GM21381 (cell line): ENCODE results near the gene RYR3.

Source experiments
- ATAC-seq: cut with Tn5 transposase; IDR thresholded peaks from one replicate; pipeline ENCODE4 v1.9.1; 2021; ENCODE audit warnings: mild to moderate bottlenecking, moderate library complexity; ENCODE audit not compliant: unreplicated experiment

Gene RYR3

DNA sequence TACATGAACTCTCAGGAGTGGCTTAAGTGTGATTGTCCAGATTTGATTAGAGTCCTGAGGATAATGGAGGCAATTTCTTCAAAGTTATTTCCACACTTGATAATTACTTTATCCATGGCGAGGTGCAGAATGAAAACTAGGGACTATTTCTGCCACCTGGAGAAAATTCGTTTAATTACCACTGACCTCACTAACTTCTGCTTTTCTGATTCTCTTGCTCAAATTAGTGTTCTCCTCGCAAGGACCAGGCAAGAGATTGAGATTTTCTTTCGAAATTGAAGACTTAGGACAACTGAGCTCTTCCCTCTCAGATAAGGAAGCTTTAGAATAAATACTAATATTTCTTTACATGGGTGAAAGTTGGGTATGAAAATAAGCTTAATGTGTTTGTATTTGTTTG, 135.2 kb downstream of the RYR3 start:
- no peak for ATAC-seq

DNA sequence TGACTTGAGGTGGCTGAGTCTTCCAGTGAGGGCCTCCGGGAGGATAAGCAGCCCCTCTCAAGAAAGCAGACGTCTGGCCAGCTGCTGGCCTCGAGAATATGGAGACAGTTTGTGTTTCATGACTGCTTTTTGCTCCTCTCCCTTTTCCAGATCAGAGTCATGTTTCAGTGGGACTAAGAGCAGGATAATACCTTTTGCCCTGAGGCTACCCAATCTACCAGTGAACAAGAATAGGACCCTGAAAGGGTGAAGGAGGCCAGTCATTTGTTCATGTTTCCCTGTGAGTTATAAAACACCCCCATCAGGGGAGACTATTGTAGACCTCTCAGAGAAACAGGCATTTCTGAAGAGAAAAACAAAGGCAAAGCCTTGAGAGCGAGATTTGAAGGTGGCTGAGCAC, 137.4 kb downstream of the RYR3 start:
- no peak for ATAC-seq

GRCh38 chr15:33448961-33449606, 138.3 kb downstream of the RYR3 start:
- no peak for ATAC-seq

DNA sequence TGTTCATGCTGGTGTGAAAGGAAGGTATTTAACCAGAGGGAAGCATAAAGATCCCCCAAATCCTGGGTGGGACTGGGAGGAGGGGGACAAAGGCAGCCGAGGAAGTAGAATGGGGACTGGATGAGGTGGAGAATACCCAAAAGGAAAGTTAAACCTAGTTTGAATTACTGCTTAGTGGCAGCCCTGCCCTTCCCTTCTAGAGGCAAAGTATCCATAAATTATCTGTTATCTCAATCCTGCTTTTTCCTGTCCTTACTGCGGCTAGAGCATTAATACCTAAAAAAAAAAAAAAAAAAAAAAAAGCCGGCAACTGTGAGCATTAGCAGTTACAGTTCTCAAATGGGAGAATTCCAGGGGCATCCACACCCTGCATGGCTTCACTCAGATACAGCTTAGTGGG, 139.0 kb downstream of the RYR3 start:
- ATAC-seq, result no peak

- ATAC-seq, result no peak
Measured at GRCh38 chr15:33451385-33451784, 140.6 kb downstream of the RYR3 start.

DNA sequence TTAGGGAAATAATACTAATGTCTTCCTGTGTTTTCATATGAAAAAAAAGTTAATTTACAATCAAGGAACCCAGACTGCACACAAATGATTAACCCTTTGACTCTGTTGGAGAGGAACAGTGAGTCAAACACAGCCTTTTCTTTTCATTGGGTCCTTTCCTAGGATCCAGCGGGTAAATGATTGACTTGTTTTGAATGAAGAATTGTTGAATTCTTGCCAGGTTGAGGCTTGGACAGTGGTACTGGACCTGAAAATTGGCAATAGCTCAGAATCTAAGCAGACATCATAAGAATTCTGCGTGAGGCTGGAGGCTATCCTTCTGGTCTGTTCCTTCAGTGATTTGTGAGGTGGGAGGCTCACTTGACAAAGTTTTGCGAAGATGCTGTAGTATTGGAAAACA, 143.0 kb downstream of the RYR3 start:
- ATAC-seq, result no peak

GRCh38 chr15:33454346-33454745, 143.6 kb downstream of the RYR3 start:
- ATAC-seq, result no peak

DNA sequence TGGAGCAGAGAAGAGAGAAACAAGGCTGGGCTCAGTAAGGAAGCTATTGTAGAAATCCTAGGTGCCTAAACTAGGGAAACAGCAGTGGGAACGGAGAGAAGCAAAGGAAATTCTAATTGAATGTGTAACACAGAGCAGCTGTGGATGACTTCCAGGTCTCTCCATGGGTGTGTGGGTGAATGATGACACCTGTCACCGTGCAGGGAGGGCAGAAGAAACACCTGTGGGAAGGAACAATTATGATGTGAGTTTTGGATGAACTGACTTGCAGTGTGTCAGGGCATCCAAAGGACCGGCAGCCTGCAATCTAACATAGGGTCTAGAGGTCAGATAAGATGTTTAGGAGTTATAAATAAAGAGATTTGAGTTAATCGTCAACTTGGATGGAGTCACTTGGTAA, 144.2 kb downstream of the RYR3 start:
- ATAC-seq, result no peak

GRCh38 chr15:33458421-33458820, 147.7 kb downstream of the RYR3 start:
- no peak for ATAC-seq

DNA sequence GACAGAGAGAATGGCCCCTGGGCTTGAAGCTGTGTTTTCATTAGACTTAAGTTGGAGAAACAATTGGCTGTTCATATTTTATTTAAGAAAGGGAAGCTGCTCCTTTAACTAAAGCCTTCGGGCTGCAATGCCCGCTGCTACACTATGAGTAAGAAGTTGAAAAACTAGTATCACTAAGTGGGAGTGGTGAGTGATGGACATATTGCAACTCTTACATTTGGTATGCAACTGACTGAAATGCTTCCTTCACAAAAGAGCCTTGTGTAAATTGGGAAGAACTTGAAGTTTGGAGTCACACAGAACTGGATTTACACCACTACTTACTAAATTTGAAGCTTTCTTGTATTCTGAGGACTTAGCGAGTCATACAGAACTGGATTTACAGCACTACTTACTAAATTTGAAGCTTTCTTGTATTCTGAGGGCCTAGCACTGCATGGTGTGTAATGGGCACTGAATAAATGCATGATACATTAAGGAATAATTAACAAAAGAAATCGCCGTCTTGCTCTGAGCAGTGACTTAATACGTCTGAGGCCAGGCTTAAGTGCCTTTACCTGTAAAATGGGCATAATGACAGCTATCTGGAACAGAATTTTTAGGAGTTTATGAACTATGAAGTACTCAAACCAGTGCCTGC, 149.5 kb downstream of the RYR3 start:
- ATAC-seq, result no peak

GRCh38 chr15:33461671-33462070, 150.9 kb downstream of the RYR3 start:
- ATAC-seq, result no peak

DNA sequence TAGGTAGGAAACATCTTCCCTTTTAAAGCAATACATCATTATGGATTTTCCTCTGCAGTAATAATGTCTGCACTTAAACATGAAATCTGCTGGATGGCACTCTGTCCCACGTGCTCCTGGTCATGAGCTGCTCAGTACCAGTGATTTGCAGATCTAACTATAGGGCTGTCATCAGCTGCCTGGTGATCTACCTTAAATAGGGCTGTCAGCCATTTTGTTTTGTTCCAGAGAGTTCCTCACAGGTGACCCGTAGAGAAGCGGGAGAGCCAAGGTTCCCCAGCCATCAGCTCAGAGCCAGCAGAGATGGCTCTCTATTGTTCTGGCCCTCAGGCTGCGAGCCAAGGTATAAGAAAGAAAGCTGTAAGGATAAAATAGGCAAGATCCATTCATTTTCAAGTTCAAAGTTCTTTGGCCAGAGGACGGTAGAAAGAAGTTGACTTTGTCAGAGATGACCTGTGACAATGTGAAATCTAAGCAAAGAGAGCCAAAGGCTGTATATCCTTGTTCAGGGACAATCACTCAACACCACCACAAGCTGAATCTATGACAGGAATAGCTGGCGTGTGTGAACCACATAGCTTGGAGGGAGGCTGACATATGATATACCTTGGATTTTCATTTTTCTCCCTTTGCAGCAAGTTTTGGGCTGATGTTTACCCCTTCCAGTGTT, 156.5 kb downstream of the RYR3 start:
- no peak for ATAC-seq

GRCh38 chr15:33467816-33468163, 157.0 kb downstream of the RYR3 start:
- no peak for ATAC-seq

GRCh38 chr15:33468740-33469139, 158.0 kb downstream of the RYR3 start:
- no peak for ATAC-seq

DNA sequence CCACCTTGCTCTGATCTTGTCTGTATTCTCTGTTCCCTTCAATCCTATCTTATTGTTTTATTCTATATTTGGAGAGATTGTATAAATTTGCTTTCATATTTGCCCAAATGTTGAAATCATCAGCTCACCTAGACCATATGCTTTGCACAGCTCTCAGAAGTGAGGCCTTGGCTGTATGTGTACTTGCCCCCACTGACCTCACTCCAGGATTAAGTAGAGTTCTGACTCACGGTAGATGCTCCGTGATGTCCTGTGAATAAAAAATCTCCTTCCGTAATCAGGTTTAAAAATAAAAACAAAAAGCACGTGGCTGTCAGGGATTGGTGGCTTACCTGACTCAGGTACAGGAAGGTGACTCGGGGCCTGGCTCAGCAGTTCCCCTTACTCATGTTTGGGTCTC, 162.2 kb downstream of the RYR3 start:
- ATAC-seq, result no peak

GRCh38 chr15:33473714-33474113, 162.9 kb downstream of the RYR3 start:
- ATAC-seq, result no peak

- ATAC-seq, result no peak
Measured at GRCh38 chr15:33476076-33476475, 165.3 kb downstream of the RYR3 start.

GRCh38 chr15:33476908-33477307, 166.1 kb downstream of the RYR3 start:
- ATAC-seq, result no peak

- no peak for ATAC-seq
Measured at GRCh38 chr15:33489335-33489734, 178.6 kb downstream of the RYR3 start.

DNA sequence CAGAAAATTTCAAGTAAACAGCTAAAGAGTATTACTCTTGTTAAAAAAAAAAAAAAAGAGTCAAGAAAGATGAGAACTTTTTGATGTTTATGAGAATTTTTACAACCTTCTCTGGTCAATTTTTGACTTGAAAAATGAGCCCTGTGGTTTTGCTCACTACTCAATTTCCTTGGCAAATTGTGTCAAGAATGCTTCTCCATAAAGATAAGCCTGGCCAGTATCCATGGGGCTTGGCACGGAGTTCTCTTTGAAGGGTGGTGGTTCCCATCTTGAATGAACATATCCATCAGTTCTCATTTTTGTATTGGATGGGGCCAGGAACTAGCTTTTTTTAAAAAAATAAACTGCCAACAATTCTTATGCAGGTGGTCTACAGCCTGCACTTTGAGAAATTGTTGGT, 179.9 kb downstream of the RYR3 start:
- no peak for ATAC-seq

DNA sequence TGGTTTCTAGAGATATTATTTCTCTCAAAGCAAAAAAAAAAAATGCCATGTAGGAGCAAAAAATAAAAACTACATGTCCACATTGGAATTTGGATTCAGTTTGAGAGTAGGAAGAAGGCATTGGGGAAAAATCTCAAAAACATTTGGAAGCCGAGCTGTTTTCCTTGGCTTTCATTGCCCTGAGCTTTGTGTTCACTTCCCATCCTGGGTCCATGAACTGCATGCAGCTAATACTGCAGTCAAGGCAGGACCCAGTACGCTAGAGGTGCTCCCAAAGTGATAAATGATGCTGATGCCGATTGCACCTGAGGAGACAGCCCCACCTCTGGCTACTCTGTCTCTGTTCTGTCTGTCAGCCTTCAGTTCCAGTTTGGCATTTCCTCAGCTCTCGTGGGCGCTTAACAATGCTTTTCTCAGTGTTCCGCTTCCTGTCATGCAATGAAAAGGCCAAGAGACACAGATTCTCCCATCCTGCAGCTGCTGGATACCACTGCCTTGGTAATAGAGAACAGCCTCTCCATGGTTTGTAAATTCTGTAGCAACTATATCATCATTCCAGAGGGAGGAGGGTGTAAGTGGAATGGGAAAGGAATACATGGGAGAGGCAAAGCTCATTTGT, 181.8 kb downstream of the RYR3 start:
- ATAC-seq, result no peak

- no peak for ATAC-seq
Measured at GRCh38 chr15:33494306-33494705, 183.5 kb downstream of the RYR3 start.
